Measurements from ENCODE around the gene CHMP2A. TPM values are rescaled to one million over a fixed set of nuclear protein-coding genes. Genes with fewer than 3 reads are reported as not detected.

CHMP2A gene
- total RNA-seq, 1 donor from 2014 or later, result 137 TPM

DNA sequence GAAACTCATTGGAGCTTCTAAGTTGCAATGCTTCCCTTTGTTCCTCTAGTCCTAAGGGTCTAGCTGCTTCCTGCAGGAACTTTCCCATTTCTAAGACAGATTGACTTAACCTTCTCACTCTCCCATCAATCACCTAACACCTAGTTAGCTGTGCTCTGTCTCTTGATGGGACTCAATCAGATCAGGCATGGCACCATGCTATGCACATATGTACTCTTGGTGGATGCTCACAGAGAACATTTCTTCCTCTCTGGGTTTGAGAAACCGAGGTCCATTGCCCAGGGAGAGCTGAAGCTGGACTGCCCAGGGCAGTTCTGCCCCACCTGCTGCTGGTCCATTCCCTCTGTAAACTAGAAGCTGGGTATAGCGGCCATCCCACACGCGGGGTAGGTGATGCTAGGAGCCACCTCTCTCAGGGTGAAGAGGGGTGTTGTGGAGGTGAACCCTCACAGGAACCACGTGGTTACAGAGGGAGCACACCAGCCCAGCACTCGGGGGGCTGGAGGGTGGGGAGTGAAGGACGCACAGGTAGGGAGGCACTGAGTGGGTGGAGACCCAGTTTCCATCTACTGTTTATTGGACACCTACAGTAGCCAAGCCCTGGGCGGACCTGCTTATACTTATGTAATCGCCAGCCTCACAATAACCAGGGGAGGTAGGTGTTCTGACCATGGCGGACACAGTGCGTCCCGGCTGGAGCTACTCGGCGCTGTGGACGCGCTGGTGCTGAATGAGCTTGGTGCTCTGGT lies 6.6 kb upstream of the CHMP2A start:
- no peak for DNase-seq (ENCODE audit: low read depth)
- peak overlapping the region; percentile 44 for H3K4me3 ChIP-seq (ENCODE audit: low read depth, low read length)
- no peak for TF ChIP-seq CTCF (conservative IDR thresholded peaks at IDR 0.05; ENCODE audit: low read depth, low read length)

GRCh38 chr19:58560921-58561320 lies 6.0 kb upstream of the CHMP2A start:
- TF ChIP-seq CTCF (conservative IDR thresholded peaks at IDR 0.05; ENCODE audit: low read depth, low read length), result no peak
- no peak overlapping the region for H3K4me3 ChIP-seq (ENCODE audit: low read depth, low read length)
- DNase-seq (ENCODE audit: low read depth), result no peak

GRCh38 chr19:58560007-58560887 lies 5.3 kb upstream of the CHMP2A start:
- H3K4me3 ChIP-seq (ENCODE audit: low read depth, low read length), result peak overlapping the region; percentile 75
- no peak for DNase-seq (ENCODE audit: low read depth)
- no peak for TF ChIP-seq CTCF (conservative IDR thresholded peaks at IDR 0.05; ENCODE audit: low read depth, low read length)

- no peak for DNase-seq (ENCODE audit: low read depth)
- no peak for TF ChIP-seq CTCF (conservative IDR thresholded peaks at IDR 0.05; ENCODE audit: low read depth, low read length)
- H3K4me3 ChIP-seq (ENCODE audit: low read depth, low read length), result peak overlapping the region; percentile 75
Observed at GRCh38 chr19:58559275-58560006, 4.5 kb upstream of the CHMP2A start.

DNA sequence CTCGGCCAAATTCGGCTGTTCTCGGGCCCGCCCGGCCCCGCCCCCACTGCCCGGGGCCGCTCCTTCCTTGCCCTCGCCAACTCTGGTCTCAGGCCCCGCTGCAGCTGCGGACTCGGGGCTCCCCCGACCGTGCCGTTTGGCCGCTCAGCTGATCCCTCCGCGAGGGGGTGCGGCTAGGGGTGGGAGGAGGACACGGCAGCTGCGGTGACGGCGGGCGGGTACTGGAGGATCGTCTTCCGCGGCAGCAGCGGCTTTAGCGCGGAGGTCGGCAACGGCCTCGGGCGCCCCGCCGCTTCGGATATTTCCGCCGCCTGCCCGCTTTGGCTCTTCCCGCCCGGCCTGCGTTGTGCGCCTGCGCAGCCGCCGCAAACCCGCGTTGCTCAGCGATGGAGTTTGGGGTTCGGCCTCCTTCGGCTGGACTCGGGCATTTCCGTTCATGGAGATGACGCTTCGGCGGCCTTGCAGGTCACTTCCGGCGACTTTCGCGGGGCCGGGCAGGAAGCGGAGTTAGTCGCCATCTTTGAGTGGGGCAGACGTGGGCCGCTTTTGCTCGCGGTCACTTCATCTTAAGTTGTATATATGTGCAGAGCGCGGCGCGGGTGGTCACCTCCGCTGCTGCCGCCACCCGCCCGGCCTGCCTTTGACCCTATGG lies 3.8 kb upstream of the CHMP2A start:
- peak overlapping the region; percentile 75 for H3K4me3 ChIP-seq (ENCODE audit: low read depth, low read length)
- peak; percentile 74 for DNase-seq (ENCODE audit: low read depth)
- no peak for TF ChIP-seq CTCF (conservative IDR thresholded peaks at IDR 0.05; ENCODE audit: low read depth, low read length)

GRCh38 chr19:58558066-58558622 lies 3.2 kb upstream of the CHMP2A start, which contains the start of gene UBE2M:
Gene UBE2M (minus strand): TSS chr19:58558611. CDS start chr19:58558381, 230 bp downstream.
- TF ChIP-seq CTCF (conservative IDR thresholded peaks at IDR 0.05; ENCODE audit: low read depth, low read length), result no peak
- no peak for DNase-seq (ENCODE audit: low read depth)
- H3K4me3 ChIP-seq (ENCODE audit: low read depth, low read length), result peak within 1 kb of the TSS; percentile 75

Measured in epithelial cell of proximal tubule (primary cell).